Activated CD8-positive, alpha-beta T cell treated with anti-CD3 and anti-CD28 coated beads for 36 hours (primary cell): Measurements from ENCODE around the gene RASL10A. TPM values are rescaled to one million over a fixed set of nuclear protein-coding genes. Genes with fewer than 3 reads are reported as not detected.

Experiments used
- ATAC-seq: fragments of 200-7000 bp; cut with Tn5 transposase; one replicate; pipeline ENCODE4 v1.10.0; 2021; ENCODE audit warnings: mild to moderate bottlenecking, moderate library complexity
- CTCF ChIA-PET: fragments of 350-600 bp; sonication (Branson Sonifier 250); formaldehyde crosslinking; loops from one replicate; lab custom pipeline; 2021; ENCODE audit warnings: antibody characterized with exemption; lab: Charles Lee
- POLR2A ChIA-PET: fragments of 350-600 bp; sonication (Branson Sonifier 250); formaldehyde crosslinking; loops from one replicate; lab custom pipeline; 2021; ENCODE audit warnings: antibody characterized with exemption; lab: Charles Lee
- DNase-seq: peaks from one replicate; pipeline ENCODE4 v3.0.0-alpha.2; 2020
- H3K27ac Mint-ChIP-seq: one replicate; pipeline ENCODE4 v1.8.0; 2021; ENCODE audit warnings: mild to moderate bottlenecking, mixed read lengths
- H3K27me3 Mint-ChIP-seq: one replicate; pipeline ENCODE4 v1.8.0; 2021; ENCODE audit warnings: mixed read lengths
- H3K36me3 Mint-ChIP-seq: one replicate; pipeline ENCODE4 v1.8.0; 2021; ENCODE audit warnings: low read depth, mixed read lengths
- H3K4me1 Mint-ChIP-seq: one replicate; pipeline ENCODE4 v1.8.0; 2021; ENCODE audit warnings: low read depth, mixed read lengths
- H3K4me3 Mint-ChIP-seq: one replicate; pipeline ENCODE4 v1.8.0; 2021; ENCODE audit warnings: mild to moderate bottlenecking, moderate library complexity, mixed read lengths
- H3K9me3 Mint-ChIP-seq: one replicate; pipeline ENCODE4 v1.8.0; 2021; ENCODE audit warnings: mixed read lengths
- intact Hi-C: fragments of 100-400 bp; cut with micrococcal nuclease; formaldehyde crosslinking; loops from one replicate; pipeline ENCODE4 v1.10.0; 2022
- total RNA-seq, 2 experiments: library from RNA; stranded (reverse); gene quantifications; one replicate each; pipeline ENCODE4 v1.2.3, GENCODE V29; 2021
- TF ChIP-seq, protein P1 (sequence below): fragments of 200-600 bp; IDR thresholded peaks from one replicate; pipeline ENCODE4 v1.8.0; 2022; ENCODE audit warnings: antibody characterized with exemption, mild to moderate bottlenecking

The RASL10A gene
- total RNA-seq, 2 experiments from 2014 or later = 0.56 TPM; not detected in 1

DNA sequence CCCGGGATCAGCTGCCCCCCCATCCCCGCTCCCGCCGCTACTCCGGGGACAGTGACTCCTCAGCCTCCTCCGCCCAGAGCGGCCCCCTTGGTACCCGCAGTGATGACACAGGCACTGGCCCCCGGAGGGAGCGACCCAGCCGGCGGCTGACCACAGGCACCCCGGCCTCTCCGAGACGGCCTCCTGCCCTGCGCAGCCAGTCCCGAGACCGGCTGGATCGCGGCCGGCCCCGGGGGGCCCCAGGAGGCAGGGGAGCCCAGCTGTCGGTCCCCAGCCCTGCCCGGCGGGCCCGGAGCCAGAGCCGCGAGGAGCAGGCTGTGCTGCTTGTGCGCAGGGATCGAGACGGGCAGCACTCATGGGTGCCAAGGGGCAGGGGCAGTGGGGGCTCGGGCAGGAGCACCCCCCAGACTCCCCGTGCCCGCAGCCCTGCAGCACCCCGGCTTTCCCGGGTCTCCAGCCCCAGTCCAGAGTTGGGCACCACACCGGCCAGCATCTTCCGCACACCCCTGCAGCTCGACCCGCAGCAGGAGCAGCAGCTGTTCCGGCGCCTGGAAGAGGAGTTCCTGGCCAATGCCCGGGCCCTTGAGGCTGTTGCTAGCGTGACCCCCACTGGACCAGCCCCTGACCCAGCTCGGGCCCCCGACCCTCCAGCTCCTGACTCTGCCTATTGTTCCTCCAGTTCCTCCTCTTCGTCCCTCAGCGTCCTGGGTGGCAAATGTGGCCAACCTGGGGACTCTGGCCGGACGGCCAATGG is 3.9 kb downstream of the RASL10A start:
- POLR2A ChIA-PET = interaction anchor here (0.7 to 1.6 kb wide), 2 partner anchors 9 kb away, joined by 3 to 4 read pairs; no protein-coding TSS in a partner anchor
- Mint-ChIP-seq H3K4me3 (no peak overlapping the region), H3K4me1 (peaks cover 43% of the 10 kb centered on the region), H3K9me3 (no peaks in the 10 kb centered on the region), H3K27ac (no peak overlapping the region), H3K27me3 (peaks cover 43% of the 10 kb centered on the region), H3K36me3 (no peaks in the 10 kb centered on the region)
- CTCF ChIA-PET = interaction anchor here (1.2 kb wide), 1 partner anchor 19 kb away, joined by 3 read pairs; no protein-coding TSS in a partner anchor
- intact Hi-C loops = no loop called here
- TF ChIP-seq, protein P1, sequence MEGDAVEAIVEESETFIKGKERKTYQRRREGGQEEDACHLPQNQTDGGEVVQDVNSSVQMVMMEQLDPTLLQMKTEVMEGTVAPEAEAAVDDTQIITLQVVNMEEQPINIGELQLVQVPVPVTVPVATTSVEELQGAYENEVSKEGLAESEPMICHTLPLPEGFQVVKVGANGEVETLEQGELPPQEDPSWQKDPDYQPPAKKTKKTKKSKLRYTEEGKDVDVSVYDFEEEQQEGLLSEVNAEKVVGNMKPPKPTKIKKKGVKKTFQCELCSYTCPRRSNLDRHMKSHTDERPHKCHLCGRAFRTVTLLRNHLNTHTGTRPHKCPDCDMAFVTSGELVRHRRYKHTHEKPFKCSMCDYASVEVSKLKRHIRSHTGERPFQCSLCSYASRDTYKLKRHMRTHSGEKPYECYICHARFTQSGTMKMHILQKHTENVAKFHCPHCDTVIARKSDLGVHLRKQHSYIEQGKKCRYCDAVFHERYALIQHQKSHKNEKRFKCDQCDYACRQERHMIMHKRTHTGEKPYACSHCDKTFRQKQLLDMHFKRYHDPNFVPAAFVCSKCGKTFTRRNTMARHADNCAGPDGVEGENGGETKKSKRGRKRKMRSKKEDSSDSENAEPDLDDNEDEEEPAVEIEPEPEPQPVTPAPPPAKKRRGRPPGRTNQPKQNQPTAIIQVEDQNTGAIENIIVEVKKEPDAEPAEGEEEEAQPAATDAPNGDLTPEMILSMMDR = no peak
- ATAC-seq (no peak), DNase-seq (no peak)

DNA sequence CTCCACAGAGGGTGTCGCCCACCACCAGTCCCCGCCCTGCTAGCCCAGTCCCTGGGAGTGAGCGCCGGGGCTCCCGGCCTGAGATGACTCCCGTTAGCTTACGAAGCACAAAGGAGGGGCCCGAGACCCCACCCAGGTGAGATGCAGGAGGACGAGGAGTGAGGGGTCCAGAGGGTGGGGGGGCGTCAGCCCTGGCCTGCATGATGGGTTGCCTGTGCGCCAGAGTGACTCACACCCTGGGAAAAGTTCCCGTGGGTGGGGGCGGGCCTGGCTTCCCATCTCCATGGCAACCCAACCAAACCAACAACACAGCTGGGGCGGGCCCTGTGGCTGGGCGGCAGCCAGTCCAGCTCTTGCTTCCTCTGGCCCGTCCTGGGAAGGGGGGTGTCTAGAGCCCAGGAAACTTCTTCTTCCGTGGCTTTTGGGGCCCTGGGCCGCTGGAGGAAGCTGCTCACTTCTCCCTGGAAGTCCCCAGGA is 4.6 kb downstream of the RASL10A start:
- ATAC-seq (peak; percentile 53), DNase-seq (peak; percentile 84)
- no peak overlapping the region for H3K27ac Mint-ChIP-seq
- TF ChIP-seq, protein P1 = no peak
- H3K9me3 Mint-ChIP-seq = no peaks in the 10 kb centered on the region
- ChIA-PET POLR2A (interaction anchor here (0.7 to 1.6 kb wide), 4 partner anchors 9 to 44 kb away, joined by 3 to 4 read pairs (median 3); partner anchors contain the start of gene RHBDD3), CTCF (no interaction called here)
- no peaks in the 10 kb centered on the region for H3K36me3 Mint-ChIP-seq
- peaks cover 48% of the 10 kb centered on the region for H3K4me1 Mint-ChIP-seq
- H3K27me3 Mint-ChIP-seq = peaks cover 41% of the 10 kb centered on the region
- intact Hi-C loops = no loop called here
- H3K4me3 Mint-ChIP-seq = no peak overlapping the region

DNA sequence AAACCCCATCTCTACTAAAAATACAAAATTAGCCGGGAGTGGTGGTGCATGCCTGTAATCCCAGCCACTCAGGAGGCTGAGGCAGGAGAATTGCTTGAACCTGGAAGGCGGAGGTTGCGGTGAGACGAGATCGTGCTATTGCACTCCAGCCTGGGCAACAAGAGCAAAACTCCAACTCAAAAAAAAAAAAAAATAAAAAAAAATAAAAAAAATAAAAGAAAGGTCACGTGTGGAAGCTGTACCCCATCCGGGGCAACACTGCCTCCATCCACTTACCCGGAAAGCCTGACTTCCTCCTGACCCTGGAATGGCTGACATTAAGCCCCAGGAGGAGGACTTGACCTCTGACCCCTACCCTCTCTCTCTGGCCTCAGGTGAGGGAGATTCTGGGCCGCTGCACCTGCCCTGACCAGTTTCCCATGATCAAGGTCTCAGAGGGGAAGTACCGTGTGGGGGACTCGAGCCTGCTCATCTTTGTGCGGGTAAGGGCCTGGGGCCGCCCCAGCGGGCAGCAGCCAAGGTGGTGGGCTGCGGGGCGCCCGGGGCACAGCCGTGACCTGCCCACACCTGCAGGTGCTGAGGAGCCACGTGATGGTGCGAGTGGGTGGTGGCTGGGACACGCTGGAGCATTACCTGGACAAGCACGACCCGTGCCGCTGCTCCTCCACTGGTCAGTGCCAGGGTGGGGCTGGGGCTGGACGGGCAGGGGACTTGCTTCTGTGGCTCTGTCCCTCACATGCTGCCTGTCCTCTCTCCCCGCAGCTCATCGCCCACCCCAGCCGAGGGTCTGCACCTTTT is 5.2 kb downstream of the RASL10A start:
- ChIA-PET CTCF (no interaction called here), POLR2A (interaction anchor here (1.0 to 1.6 kb wide), 3 partner anchors 8 to 43 kb away, joined by 3 to 4 read pairs (median 3); partner anchors contain the start of gene RHBDD3)
- Mint-ChIP-seq H3K4me1 (peaks cover 49% of the 10 kb centered on the region), H3K4me3 (no peak overlapping the region), H3K9me3 (no peaks in the 10 kb centered on the region), H3K27ac (no peak overlapping the region), H3K27me3 (peaks cover 44% of the 10 kb centered on the region), H3K36me3 (no peaks in the 10 kb centered on the region)
- TF ChIP-seq, protein P1 = no peak
- ATAC-seq (no peak), DNase-seq (no peak)
- intact Hi-C loops = no loop called here

DNA sequence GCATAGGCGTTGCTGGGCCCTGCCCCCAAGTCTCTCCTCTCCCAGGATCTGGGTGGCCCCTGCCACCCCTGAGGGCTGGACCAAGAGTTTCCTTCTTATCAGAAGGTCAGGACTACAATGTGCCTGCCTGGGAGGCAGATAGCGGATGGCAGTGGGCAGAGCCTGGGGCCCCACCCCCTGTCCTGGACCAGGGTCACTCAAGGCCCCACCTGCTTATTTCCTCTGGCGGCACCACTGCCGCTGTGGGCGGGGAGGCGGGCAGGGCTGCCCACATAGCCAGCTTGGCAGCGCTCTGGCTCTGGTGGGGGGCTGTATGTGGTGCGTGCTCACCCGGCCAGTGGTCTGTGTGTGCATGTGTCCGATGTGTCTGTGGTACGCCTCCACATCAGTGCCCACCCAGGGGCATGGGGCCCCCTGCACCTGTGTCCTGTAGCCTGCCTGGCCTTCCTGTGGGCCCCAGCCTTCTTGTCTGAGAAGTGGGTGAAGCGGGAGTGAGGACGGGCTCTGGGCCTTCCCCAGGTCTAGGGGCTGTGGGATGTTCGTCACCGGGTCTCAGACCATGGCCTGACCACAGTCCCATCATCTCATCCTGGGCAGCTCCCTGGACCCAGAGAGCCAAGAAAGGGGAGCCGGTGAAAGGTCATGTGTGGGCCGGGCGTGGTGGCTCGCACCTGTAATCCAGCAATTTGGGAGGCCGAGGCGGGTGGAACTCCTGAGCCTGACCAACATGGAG is 6.0 kb downstream of the RASL10A start:
- H3K4me3 Mint-ChIP-seq = no peak overlapping the region

More for the DNA sequence above, 6.0 kb downstream of the RASL10A start:
- Mint-ChIP-seq H3K27me3 (peaks cover 45% of the 10 kb centered on the region), H3K27ac (no peak overlapping the region), H3K4me1 (peaks cover 46% of the 10 kb centered on the region), H3K36me3 (no peaks in the 10 kb centered on the region), H3K9me3 (no peaks in the 10 kb centered on the region)
- intact Hi-C loops = no loop called here
- TF ChIP-seq, protein P1 = no peak
- no peak for ATAC-seq
- ChIA-PET POLR2A (interaction anchor here (1.8 kb wide), 1 partner anchor 31 kb away, joined by 7 read pairs; no protein-coding TSS in a partner anchor), CTCF (no interaction called here)
- no peak for DNase-seq
